HepG2 (cell line): Measurements from ENCODE around the gene TBC1D24. TPM values are rescaled to one million over a fixed set of nuclear protein-coding genes. Genes with fewer than 3 reads are reported as not detected.
A peak's percentile ranks its signal among the peaks of the same experiment; 100 is the strongest.

Source experiments
- ATF1 ChIP-seq: IDR thresholded peaks from 2 replicates; pipeline ENCODE4 v1.6.1; 2016; ENCODE audit warnings: mild to moderate bottlenecking, control low read depth
- CAMTA2 ChIP-seq: sonication (generic); formaldehyde crosslinking; IDR thresholded peaks from 2 replicates; pipeline ENCODE4 v1.4.0; 2020; ENCODE audit warnings: mild to moderate bottlenecking, missing genetic modification reagents, borderline replicate concordance
- ETV6 ChIP-seq: sonication (generic); formaldehyde crosslinking; conservative IDR thresholded peaks from 2 replicates; pipeline ENCODE4 v1.4.0; 2020; ENCODE audit warnings: missing genetic modification reagents
- HINFP ChIP-seq: sonication (generic); formaldehyde crosslinking; IDR thresholded peaks from 2 replicates; pipeline ENCODE4 v1.4.0; 2020; ENCODE audit warnings: low read depth, mild to moderate bottlenecking, missing genetic modification reagents
- KLF16 ChIP-seq, 2 experiments: sonication (generic) in 1 of 2; formaldehyde crosslinking in 1 of 2; IDR thresholded peaks; 2 replicates each; pipeline versions ENCODE4 v1.6.1 to v1.8.0; 2016 to 2023; ENCODE audit warnings: missing genetic modification reagents in 2 of 2, missing compliant biosample characterization in 1 of 2
- MTA1 ChIP-seq: sonication (generic); formaldehyde crosslinking; IDR thresholded peaks from 2 replicates; pipeline ENCODE4 v1.4.0; 2020; ENCODE audit warnings: missing genetic modification reagents, mild to moderate bottlenecking, borderline replicate concordance
- NR2F6 ChIP-seq, 2 experiments: IDR thresholded peaks; 2 replicates each; pipeline ENCODE4 v1.6.1; 2016; ENCODE audit warnings: antibody characterized with exemption in 1 of 2, mild to moderate bottlenecking in 1 of 2
- SIX1 ChIP-seq: sonication (generic); formaldehyde crosslinking; IDR thresholded peaks from 2 replicates; pipeline ENCODE4 v1.4.0; 2020; ENCODE audit warnings: missing genetic modification reagents, borderline replicate concordance
- THAP7 ChIP-seq: sonication (generic); formaldehyde crosslinking; IDR thresholded peaks from 2 replicates; pipeline ENCODE4 v1.8.1; 2023; ENCODE audit warnings: mild to moderate bottlenecking, missing genetic modification reagents
- ZFP36 ChIP-seq: fragments of 150-350 bp; IDR thresholded peaks from 2 replicates; pipeline ENCODE4 v1.6.1; 2018; ENCODE audit warnings: borderline replicate concordance, low read length, low read depth; ENCODE audit not compliant: partially characterized antibody
- ZFX ChIP-seq: sonication (generic); formaldehyde crosslinking; IDR thresholded peaks from 2 replicates; pipeline ENCODE4 v1.4.0; 2020; ENCODE audit warnings: mild to moderate bottlenecking, low read depth, missing genetic modification reagents, moderate library complexity
- ZFYVE20 ChIP-seq: sonication (generic); formaldehyde crosslinking; IDR thresholded peaks from 2 replicates; pipeline ENCODE4 v1.8.0; 2023; ENCODE audit warnings: low read depth, mild to moderate bottlenecking, moderate library complexity, missing genetic modification reagents, borderline replicate concordance
- ZNF205 ChIP-seq: IDR thresholded peaks from 2 replicates; pipeline ENCODE4 v1.6.1; 2018; ENCODE audit warnings: missing biosample characterization, missing genetic modification reagents
- ZNF224 ChIP-seq: sonication (generic); formaldehyde crosslinking; IDR thresholded peaks from 2 replicates; pipeline ENCODE4 v1.5.0; 2020; ENCODE audit warnings: mild to moderate bottlenecking, missing genetic modification reagents
- ZNF703 ChIP-seq: sonication (generic); formaldehyde crosslinking; IDR thresholded peaks from 2 replicates; pipeline ENCODE4 v1.5.1; 2020; ENCODE audit warnings: missing genetic modification reagents, mild to moderate bottlenecking, moderate library complexity, borderline replicate concordance
- ZNF724P ChIP-seq: sonication (generic); formaldehyde crosslinking; IDR thresholded peaks from 2 replicates; pipeline ENCODE4 v1.8.0; 2022; ENCODE audit warnings: missing genetic modification reagents, borderline replicate concordance
- ZNF75D ChIP-seq: sonication (generic); formaldehyde crosslinking; IDR thresholded peaks from 2 replicates; pipeline ENCODE4 v1.8.1; 2023; ENCODE audit warnings: missing genetic modification reagents, mild to moderate bottlenecking, borderline replicate concordance
- ZNF770 ChIP-seq: sonication (generic); formaldehyde crosslinking; IDR thresholded peaks from 2 replicates; pipeline ENCODE4 v1.5.0; 2020; ENCODE audit warnings: mild to moderate bottlenecking, missing genetic modification reagents
- polyA plus RNA-seq, 8 experiments: library from polyadenylated mRNA; depleted of rRNA in 3 of 8; stranded (reverse) in 7 of 8; unstranded in 1 of 8; fragments of >200 nt; fragmentation: Illumina TruSeq in 4 of 8; extraction: Trizol in 4 of 8; gene quantifications; 2 replicates each; pipeline versions ENCODE4 v1.2.1 to v1.2.3, GENCODE V29; 2011 to 2016; ENCODE audit warnings: low read depth in 4 of 8, missing spikeins in 1 of 8, mixed read lengths in 1 of 8; ENCODE audit not compliant: insufficient read depth in 1 of 8
- total RNA-seq, 5 experiments: library from RNA; depleted of rRNA; stranded (reverse); fragments of >200 nt; fragmentation: Illumina TruSeq; extraction: Trizol; gene quantifications; 2 replicates each; pipeline ENCODE4 v1.2.3, GENCODE V29; 2016; ENCODE audit warnings: low read depth in 1 of 5
- TF ChIP-seq, protein P1 (sequence below): sonication (generic); formaldehyde crosslinking; IDR thresholded peaks from 2 replicates; pipeline ENCODE4 v1.5.1; 2020; ENCODE audit warnings: mild to moderate bottlenecking, missing genetic modification reagents, moderate library complexity
- TF ChIP-seq, protein P2 (sequence below): IDR thresholded peaks from 2 replicates; pipeline ENCODE4 v1.6.1; 2016

The TBC1D24 gene
- total and polyA plus RNA-seq, 2 of the 13 experiments (the other 11 are each of a cell fraction or from before 2014, with no cell fraction given), result 7.7 to 13.7 TPM

GRCh38 chr16:2524339-2524938 lies 49.5 kb downstream of the TBC1D24 start (continued):
- TF ChIP-seq, protein P1, sequence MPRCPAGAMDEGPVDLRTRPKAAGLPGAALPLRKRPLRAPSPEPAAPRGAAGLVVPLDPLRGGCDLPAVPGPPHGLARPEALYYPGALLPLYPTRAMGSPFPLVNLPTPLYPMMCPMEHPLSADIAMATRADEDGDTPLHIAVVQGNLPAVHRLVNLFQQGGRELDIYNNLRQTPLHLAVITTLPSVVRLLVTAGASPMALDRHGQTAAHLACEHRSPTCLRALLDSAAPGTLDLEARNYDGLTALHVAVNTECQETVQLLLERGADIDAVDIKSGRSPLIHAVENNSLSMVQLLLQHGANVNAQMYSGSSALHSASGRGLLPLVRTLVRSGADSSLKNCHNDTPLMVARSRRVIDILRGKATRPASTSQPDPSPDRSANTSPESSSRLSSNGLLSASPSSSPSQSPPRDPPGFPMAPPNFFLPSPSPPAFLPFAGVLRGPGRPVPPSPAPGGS (CRISPR knock-in tag), result peak; percentile 80; the same call in 1 of the 2 replicates
- TF ChIP-seq, protein P2, sequence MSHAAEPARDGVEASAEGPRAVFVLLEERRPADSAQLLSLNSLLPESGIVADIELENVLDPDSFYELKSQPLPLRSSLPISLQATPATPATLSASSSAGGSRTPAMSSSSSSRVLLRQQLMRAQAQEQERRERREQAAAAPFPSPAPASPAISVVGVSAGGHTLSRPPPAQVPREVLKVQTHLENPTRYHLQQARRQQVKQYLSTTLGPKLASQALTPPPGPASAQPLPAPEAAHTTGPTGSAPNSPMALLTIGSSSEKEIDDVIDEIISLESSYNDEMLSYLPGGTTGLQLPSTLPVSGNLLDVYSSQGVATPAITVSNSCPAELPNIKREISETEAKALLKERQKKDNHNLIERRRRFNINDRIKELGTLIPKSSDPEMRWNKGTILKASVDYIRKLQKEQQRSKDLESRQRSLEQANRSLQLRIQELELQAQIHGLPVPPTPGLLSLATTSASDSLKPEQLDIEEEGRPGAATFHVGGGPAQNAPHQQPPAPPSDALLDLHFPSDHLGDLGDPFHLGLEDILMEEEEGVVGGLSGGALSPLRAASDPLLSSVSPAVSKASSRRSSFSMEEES, result peak; percentile 66
- TF ChIP-seq THAP7 (CRISPR knock-in tag), result no peak
- TF ChIP-seq KLF16 (CRISPR knock-in tag; IDR thresholded peaks at IDR 0.05), result peak in 1 of 2 experiments; percentile 74; a peak in 2 of 4 replicates
- TF ChIP-seq ZNF224 (CRISPR knock-in tag), result no peak
- TF ChIP-seq ZFX, result peak; percentile 56; the same call in 1 of the 2 replicates
- no peak for TF ChIP-seq ETV6 (CRISPR knock-in tag)
- TF ChIP-seq ZNF770 (CRISPR knock-in tag), result peak; percentile 56
- no peak for TF ChIP-seq ZFYVE20
- TF ChIP-seq ZFP36, result no peak
- peak; percentile 64; the same call in 1 of the 2 replicates for TF ChIP-seq MTA1 (CRISPR knock-in tag)
- no peak for TF ChIP-seq ZNF75D
- no peak for TF ChIP-seq SIX1 (CRISPR knock-in tag)
- TF ChIP-seq NR2F6 (IDR thresholded peaks at IDR 0.05), result peak; percentile 97
- TF ChIP-seq NR2F6 (CRISPR knock-in tag; IDR thresholded peaks at IDR 0.05), result peak; percentile 98
- no peak for TF ChIP-seq CAMTA2 (CRISPR knock-in tag)
- peak; percentile 36; the same call in 1 of the 2 replicates for TF ChIP-seq HINFP (CRISPR knock-in tag)
- TF ChIP-seq ZNF205 (CRISPR knock-in tag), result 0 out of 2 replicates have a peak, but pooled peaks have one; percentile 54
- peak; percentile 82; the same call in 1 of the 2 replicates for TF ChIP-seq ZNF703 (CRISPR knock-in tag)
- no peak for TF ChIP-seq ZNF724P (CRISPR knock-in tag)
- TF ChIP-seq ATF1 (CRISPR knock-in tag), result peak; percentile 64; the same call in 1 of the 2 replicates
